Effector memory CD8-positive, alpha-beta T cell (primary cell): ENCODE data around the gene GIMAP2.
A peak's percentile ranks its signal among the peaks of the same experiment; 100 is the strongest.

ENCODE experiments used
- ATAC-seq: fragments of 150-1000 bp; cut with Tn5 transposase; replicated peaks from 2 replicates; pipeline ENCODE4 v1.10.0; 2021; ENCODE audit warnings: mild to moderate bottlenecking, moderate library complexity
- DNase-seq, 3 experiments: peaks; one replicate each; pipeline ENCODE4 v3.0.0; 2021
- H3K27ac Mint-ChIP-seq, 2 donors: one replicate each; pipeline ENCODE4 v1.8.0; 2022; ENCODE audit warnings: mild to moderate bottlenecking in 2 of 2, mixed read lengths in 2 of 2, moderate library complexity in 2 of 2
- H3K27me3 Mint-ChIP-seq, 2 donors: one replicate each; pipeline ENCODE4 v1.8.0; 2022; ENCODE audit warnings: mixed read lengths in 2 of 2
- H3K36me3 Mint-ChIP-seq: one replicate; pipeline ENCODE4 v1.8.0; 2022; ENCODE audit warnings: mild to moderate bottlenecking, moderate library complexity, mixed read lengths; ENCODE audit not compliant: insufficient read depth
- H3K4me1 Mint-ChIP-seq, 2 donors: one replicate each; pipeline ENCODE4 v1.8.0; 2022; ENCODE audit warnings: low read depth in 2 of 2, mixed read lengths in 2 of 2
- H3K4me3 Mint-ChIP-seq, 2 donors: one replicate each; pipeline ENCODE4 v1.8.0; 2022; ENCODE audit warnings: mild to moderate bottlenecking in 2 of 2, mixed read lengths in 2 of 2, moderate library complexity in 2 of 2
- H3K9me3 Mint-ChIP-seq, 2 donors: one replicate each; pipeline ENCODE4 v1.8.0; 2022; ENCODE audit warnings: mixed read lengths in 2 of 2

GIMAP2 gene

DNA sequence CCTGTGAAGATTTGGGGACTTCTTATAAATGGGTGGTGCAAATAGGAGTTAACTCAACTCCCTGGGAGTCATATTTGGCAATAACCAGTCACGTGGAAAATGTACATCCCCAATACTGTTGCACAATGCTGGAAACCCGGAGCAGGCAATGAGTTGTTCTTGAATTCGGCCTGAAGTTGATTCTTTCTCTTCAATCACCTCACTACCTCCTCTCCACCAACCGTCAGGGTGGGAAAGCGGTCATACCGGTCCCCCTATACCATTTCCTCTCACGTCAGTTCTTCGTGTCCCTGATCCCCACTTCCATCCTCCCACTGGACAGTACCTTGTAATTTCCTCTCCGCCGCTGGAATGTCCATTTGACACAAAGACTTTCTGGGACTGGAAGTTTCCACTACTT, 54.5 kb downstream of the GIMAP2 start:
- ATAC-seq (peak; percentile 8), DNase-seq (no peak)
- peak overlapping the region; percentile 85 to 94 for H3K27ac Mint-ChIP-seq
- H3K4me1 Mint-ChIP-seq, result peaks cover 63 to 79% of the 10 kb centered on the region in 2 donors
- H3K36me3 Mint-ChIP-seq, result peaks cover 73% of the 10 kb centered on the region
- no peaks in the 10 kb centered on the region for H3K9me3 Mint-ChIP-seq
- H3K4me3 Mint-ChIP-seq, result peak overlapping the region; percentile 82 to 98
- H3K27me3 Mint-ChIP-seq, result no peaks in the 10 kb centered on the region

DNA sequence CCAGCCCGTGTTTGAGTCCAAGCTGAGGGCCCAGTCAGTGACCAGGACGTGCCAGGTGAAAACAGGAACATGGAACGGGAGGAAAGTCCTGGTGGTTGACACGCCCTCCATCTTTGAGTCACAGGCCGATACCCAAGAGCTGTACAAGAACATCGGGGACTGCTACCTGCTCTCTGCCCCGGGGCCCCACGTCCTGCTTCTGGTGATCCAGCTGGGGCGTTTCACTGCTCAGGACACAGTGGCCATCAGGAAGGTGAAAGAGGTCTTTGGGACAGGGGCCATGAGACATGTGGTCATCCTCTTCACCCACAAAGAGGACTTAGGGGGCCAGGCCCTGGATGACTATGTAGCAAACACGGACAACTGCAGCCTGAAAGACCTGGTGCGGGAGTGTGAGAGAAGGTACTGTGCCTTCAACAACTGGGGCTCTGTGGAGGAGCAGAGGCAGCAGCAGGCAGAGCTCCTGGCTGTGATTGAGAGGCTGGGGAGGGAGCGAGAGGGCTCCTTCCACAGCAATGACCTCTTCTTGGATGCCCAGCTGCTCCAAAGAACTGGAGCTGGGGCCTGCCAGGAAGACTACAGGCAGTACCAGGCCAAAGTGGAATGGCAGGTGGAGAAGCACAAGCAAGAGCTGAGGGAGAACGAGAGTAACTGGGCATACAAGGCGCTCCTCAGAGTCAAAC, 56.9 kb downstream of the GIMAP2 start:
- Mint-ChIP-seq H3K36me3 (peaks cover 77% of the 10 kb centered on the region), H3K9me3 (no peaks in the 10 kb centered on the region), H3K27ac (peak overlapping the region; percentile 85 to 94), H3K27me3 (no peaks in the 10 kb centered on the region), H3K4me3 (peak overlapping the region; percentile 82 to 98), H3K4me1 (peaks cover 70 to 83% of the 10 kb centered on the region in 2 donors)
- no peak for DNase-seq
- ATAC-seq, result no peak
